Neural progenitor cell (in vitro differentiated cells): ENCODE results near the gene PAFAH2.
A peak's percentile ranks its signal among the peaks of the same experiment; 100 is the strongest.

Experiments used
- CTCF ChIP-seq: fragments of 200-600 bp; sonication (generic); IDR thresholded peaks from 2 replicates; pipeline ENCODE4 v1.5.1; 2017; ENCODE audit warnings: antibody characterized with exemption, mild to moderate bottlenecking
- EZH2phosphoT487 ChIP-seq: fragments of 200-600 bp; sonication (generic); IDR thresholded peaks from 2 replicates; pipeline ENCODE4 v1.6.1; 2017; ENCODE audit warnings: antibody characterized with exemption

DNA sequence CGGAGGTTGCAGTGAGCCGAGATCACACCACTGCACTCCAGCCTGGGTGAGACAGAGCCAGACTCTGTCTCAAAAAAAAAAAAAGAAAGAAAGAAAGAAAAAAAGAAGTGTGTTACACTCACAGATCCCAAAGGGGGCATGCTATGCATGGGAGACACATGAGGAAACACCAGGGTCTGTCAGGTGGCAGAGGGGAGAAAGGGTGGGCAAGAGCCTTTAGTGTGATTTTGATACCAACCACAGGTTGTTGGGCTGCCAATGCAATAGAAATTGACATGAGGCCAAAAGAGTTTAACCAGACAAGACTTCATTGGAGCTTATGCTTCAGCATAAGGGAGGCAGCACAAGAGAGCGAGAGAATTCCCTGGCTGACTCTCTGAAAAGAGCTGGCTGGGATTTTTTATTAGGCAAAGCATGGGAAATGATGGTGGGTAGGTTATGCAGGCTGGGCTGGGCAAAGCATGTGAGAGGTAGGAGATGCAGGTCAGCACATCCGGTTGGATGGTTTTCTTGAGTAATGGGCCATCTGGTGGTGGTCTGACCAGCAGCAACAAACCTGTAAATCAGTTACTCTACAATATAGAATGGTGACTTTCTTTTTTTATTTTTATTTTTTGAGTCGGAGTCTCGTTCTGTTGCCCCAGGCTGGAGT is 12.1 kb upstream of the PAFAH2 start:
- TF ChIP-seq EZH2phosphoT487 (no peak), CTCF (peak; percentile 52)
